HG03354 (cell line): ENCODE data around the gene GPS1.

ENCODE experiments used
- ATAC-seq: cut with Tn5 transposase; IDR thresholded peaks from one replicate; pipeline ENCODE4 v1.9.1; 2021; ENCODE audit warnings: mild to moderate bottlenecking; ENCODE audit not compliant: unreplicated experiment, poor library complexity, severe bottlenecking

The GPS1 gene

DNA sequence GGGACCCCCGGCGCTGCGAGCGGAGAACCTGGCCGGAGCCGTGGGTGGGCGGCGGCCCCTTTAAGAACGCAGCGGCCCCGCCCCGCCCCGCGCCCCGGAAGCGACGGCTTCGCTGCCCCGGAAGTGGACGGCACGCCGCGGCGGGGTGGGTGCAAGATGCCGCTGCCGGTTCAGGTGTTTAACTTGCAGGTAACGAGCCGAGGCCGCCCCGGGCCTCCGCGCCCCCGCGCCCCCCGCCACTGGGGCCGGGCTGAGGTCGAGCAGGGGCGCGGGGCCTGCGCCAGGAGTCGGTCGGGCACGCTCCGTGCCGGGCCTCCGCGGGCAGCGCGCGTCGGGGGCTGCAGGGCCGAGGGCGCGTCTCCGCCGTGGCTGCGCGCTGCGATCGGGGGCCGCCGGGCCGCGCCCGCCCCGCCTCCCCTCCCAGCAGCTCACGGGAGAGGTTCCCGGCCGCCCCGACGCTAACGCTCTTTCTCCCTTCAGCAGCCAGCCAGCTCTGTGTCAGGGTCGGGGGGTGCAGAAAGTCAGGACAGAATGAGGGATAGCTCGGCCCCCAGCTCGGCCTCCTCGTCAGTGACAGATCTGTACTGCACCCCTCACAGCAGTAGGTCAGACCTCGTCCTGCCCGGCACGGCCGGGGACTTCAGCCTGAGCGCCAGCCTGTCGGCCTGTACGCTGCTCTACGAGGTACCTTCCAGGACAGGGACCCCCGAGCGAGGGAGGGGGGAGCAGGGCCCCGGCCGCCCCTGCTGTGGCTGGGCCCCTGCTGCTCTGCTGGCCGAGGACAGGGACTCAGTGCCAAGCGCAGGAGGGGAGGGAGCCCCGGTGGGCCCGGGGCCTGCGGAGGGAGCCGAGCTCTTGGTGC lies at the start of gene GPS1, which contains the start of gene RFNG:
Gene GPS1 (plus strand): TSS at position 123 of the 862 bp plus-strand sequence. CDS start 34 bp downstream, at position 157.
Gene RFNG (minus strand): TSS at position 36 of the 862 bp plus-strand sequence. CDS start 45 bp downstream, outside the sequence.
- peak; percentile 71 for ATAC-seq

DNA sequence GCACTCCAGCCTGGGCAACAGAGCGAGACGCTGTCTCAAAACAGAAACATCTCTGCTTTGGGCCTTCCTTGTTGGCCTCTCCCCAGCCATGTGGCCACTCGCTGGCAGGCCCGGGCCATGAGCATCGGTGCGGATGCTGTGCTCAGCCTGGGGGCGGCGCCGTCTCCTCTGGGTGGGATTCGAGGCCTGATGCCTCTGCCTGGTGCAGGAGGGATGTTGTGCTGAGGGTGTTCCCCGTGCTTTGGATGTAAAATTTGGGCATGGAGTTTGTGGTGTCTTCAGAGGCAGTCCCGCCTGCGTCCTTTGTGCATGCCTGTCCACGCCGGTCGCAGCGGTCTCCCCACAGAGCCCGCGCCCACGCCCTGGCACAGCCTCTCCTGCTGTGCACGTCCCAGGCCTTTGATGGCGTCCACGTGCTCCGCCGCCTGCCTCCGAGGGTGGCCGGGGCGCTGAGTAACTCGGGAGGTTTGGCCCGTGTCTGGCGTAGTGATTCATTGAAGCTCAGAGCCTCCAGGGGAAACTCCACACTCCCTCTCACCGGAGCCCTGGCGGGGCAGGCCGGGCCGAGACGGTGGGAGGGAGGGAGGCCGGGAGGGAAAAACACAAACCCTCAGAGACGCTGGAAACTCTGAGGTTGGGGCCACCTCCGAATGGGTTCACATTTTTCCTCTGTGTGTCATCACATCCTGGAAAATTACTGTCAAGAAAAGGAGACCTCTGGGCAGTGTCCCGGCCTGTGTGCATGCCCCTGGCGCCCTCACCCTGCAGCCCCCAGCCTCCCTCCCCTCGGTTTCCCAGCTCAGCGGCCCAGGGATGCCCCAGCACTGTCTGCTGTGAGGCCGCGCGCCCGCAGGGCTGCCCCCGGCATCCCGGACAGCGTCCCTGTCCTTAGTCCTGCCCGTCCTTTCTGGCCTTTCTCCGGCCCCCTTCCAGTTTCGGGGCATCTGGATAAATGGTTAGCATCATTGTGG lies 48.0 kb upstream of the GPS1 start:
- no peak for ATAC-seq

DNA sequence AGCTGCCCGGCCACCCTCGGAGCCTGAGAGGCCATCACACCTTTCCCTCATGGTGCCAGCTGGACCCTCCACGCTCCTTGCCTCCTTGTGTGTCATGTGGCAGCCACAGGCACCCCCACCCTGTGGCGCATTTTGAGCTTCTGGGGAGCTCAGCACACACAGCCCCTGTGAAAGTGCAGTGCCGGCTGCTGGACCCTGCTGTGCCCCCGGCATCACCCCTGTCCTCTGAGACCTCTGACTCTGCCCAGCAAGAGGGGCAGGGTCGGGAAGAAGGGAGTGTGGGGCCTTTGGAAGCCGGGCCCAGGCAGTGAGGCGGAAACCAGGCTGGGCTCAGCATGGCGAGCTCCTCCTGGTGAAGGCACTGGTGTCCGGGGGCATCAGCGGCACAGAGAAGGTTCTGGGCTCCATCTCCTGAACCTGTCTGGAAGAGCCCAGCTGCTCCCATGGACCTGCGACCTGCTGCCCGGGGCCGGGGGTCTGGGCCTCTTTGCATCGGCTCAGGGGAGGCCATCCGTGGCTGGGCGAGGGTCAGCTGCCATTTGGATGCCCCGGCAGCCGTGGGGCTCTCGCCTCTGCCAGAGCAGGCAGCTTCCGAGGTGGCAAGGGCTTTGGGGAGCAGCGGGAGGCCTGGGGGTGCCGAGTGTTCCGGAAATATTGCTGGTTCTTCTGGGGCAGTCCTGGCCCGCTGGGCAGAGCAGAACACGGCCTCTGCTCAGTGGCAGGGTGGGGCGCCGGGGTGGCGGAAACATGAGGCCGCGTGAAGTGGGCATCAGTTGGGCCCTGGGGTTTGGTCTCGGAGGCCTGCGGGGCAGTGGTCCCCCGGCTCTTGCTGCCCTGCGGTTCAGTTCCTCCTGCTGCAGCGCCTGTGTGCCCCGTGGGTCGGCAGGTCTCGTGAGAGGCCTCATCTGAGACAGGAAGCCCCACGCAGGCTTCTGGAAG lies 46.9 kb upstream of the GPS1 start:
- no peak for ATAC-seq

DNA sequence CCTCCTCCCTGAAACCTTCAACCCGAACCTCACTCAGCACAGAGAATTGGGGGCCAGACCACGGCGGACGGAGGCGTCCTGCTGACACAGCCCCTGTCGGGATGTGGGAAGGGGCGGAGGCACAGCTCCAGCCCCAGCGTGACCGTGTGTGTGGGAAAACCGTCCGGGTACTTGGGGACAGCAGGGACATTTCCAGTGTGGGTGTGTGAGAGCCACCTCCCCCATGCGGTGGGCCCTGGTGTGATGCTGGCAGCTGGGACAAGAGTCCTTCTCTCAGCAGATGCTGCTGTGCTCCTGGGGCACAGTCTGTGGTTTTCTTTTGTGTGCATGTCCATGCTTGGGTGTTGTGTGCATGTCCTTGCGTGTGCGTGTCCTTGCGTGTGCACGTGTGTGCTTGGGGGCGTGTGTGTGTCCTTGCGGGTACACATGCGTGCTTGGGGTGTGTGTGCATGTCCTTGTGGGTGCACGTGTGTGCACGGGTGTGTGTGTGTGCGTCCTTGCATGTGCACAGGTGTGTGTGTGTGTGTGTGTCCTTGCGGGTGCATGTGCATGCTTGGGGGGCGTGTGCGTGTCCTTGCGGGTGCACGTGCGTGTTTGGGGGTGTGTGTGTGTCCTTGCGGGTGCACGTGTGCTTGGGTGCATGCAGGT lies 45.9 kb upstream of the GPS1 start:
- no peak for ATAC-seq

DNA sequence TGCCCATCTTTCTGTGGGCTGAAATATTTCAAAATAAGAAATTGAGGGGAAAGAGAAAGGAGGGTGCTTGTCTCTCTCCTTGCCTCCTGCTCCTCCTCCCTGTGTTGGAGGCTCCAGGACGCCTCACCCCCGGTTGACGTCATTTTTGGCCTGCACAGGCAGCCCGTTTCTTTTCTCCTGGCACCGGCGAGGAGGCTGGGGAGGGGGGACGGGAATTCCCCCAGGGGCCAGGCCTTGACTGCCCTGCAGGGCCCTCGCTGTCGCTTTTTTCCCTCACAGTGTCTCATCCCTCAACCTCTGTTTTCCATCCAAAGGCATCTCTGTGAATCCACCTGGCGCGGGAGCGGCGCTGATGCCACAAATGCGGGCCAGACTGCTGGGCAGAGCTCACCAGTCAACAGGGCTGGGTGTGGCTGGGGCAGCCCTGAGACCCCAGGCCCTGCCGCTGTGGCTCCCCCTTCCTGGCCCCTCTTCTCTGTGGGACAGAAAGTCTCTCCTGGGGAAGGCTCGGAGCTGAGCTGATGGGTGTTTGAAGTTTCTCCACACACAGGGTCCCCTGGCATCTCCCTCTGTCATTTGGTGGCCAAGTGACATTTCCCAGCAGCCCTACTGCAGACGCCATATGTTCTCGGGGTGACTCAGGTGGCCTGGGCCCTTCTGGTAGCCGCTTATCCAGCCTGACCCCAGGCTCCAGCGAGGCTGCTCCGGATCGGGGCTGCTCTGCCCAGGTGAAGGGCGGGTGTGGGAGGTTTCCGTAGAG lies 45.0 kb upstream of the GPS1 start:
- no peak for ATAC-seq

DNA sequence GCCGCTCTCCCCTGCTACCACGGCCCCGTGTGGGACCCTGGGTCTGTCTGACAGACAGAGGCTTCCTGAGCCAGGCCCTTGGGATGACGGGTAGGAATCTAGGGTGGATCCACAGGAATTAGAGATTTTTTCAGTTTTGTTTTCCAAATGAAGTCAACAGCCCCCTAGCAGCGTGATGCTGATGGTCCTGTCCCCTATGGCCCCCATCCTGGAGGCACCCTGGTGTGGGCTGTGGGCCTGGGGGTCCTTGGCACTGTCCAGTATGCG lies 44.5 kb upstream of the GPS1 start:
- no peak for ATAC-seq

DNA sequence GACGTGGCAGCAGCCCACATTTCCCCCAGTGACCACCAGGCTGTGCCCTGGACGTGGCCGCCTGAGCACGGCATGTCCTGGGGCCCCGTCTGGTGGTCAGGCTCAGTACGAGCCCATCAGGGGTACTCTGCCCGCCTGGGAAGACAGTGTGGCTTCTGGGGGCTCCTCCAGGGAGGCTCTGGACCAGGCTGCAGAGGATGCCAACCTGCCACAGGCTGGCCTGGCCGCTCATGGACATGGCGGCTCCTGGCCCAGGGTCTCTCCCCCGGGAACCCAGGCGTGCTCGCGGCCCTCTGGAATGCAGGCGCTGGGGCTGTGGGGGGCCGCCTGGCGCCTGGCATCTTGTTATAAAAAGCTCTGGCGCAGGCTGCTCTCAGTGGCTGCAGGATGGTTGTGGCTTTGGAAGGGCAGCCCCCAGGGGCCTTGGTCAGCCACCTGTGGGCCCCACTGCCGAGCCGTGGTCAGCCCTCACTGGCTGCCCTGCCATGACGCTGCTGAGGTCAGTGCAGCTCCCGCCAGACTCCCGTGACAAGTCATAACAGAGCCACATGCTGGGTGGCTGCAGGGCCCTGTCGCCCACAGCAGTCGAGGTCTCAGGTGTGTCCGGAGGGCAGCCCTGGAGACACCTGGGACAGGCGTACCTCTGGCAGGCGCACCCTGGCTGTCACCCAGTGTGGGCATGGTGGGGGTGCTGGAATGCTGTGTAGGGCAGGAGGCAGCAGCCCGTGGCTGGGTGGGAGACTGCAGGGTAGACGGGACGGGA lies 44.0 kb upstream of the GPS1 start:
- ATAC-seq: no peak

DNA sequence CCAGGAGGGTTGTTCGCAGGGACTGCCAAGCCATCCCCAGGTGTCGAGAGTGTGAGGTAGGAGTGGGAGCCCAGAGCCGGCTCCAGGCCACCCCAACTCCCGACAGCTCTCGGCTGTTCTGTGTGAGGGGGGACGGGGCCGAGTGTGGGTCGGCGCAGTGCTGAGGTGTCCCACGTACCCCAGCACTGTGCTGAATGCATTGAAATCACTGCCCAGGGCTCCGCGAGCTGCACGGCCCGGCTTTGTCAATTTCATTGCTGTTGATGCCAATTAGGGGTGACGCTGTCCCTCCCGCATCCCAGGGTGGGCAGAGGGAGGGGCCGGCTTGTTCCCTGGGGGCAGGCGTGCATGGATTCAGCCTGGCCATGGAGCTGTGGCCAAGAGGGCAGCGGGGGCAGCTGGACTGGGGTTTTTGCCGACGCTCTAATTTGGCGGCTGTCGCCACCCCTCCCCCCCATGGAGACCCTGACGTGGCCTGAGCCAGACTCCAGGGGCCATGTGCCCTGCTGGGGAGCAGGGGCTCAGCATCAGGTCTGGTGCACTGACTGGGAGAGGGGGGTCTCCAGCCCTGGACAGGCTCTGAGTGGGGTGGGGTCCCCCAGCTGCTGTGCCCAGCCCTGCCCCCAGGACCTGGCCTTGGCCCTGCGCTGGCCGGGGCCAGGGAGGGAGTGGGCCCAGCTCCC lies 43.3 kb upstream of the GPS1 start:
- no peak for ATAC-seq

DNA sequence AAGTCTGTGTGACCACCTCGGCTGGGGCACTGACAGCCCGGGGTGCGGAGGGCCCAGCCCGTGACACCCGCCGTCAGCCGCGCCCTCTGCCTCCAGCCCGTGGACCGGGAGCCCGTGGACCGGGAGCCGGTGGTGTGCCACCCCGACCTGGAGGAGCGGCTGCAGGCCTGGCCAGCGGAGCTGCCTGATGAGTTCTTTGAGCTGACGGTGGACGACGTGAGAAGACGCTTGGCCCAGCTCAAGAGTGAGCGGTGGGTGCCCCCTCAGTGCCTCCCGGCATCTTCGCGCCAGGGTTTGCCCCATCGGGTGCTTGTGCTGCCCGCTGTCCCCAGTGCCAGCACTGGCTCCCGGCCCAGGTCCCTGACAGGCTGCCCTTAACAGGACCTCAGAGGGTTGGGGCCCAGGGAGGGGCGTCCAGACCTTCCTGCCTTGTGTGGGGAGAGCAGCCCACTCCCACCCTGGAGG lies 42.7 kb upstream of the GPS1 start:
- no peak for ATAC-seq

DNA sequence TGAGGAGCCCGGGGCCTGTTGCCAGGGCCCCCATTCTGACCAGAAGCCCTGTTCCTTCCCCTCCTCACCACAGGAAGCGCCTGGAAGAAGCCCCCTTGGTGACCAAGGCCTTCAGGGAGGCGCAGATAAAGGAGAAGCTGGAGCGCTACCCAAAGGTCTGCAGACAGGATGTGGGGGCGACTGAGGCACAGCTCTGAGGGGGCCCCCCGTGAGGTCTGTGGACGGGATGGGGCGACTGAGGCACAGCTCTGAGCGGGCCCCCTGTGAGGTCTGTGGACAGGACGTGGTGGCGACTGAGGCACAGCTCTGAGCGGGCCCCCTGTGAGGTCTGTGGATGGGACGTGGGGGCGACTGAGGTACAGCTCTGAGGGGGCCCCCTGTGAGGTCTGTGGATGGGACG lies 42.3 kb upstream of the GPS1 start:
- ATAC-seq: no peak

DNA sequence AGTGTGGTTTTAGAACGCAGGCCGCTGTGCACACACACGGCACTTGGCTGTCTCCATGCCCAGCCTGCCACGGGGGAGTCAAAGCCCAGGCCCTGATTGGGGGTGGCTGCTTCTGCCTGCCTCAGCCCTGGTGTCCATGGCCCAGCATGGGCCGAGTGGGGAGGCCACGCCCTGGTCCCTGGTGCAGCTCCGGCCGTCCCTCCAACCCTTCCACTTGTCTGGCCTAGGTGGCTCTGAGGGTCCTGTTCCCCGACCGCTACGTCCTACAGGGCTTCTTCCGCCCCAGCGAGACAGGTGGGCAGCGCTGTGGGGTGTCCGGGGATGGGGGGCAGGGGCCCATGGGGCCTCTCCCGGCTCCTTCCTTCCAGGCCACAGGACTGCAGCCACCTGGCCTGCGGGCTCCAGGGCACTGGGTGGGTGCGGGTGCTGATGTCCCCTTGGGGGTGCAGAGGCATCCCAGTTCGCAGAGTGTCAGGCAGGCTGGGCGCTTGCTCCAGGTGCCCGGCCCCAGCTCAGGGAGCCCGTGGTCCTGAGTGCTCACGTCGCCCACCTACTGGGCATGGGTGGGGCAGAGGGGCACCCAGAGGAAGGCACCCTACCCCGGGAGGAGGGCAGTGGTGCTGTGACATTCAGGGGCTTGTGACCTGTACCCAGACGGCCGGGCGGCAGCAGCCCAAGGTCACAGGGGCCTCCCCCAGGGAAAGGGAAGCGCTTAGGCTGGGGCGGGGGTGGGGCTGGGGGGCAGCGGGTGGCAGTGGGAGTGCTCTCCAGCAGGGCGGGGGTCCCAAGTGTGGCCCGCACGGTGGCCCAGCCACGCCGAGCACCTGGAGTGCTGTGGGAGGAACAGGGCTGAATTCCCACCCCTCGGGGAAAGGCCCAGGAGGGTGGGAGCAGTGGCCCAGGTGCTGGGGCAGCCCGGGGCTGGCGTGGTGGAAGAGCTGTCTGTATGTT lies 40.8 kb upstream of the GPS1 start:
- no peak for ATAC-seq

DNA sequence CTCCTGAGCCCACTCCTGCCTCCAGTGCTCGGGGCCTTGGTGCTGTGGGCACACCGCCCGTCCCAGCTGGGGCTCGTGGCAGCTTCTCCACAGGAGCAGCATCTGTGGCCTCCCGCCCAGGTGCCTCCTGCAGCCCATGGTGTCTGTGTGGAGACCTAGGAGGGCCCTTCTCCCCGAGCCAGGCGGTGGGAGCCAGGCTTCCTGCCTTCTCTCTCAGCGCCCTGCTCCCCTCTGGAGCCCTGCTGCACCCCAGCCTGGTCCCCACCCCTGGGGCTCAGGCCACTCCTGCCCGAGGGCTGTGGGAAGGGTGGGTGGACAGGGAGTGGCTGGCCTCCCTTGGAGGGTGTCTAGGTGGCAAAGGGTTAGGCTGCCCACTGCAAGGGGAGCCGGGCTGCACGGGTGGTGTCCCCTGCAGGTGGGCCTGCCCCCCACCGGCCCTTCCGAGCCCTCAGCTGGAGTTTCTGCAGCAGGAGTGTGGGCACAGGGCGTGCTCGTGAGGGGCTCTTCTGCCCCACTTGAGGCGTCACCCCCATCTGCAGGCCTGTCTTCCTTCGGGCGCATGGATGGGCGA lies 40.0 kb upstream of the GPS1 start:
- ATAC-seq: no peak

DNA sequence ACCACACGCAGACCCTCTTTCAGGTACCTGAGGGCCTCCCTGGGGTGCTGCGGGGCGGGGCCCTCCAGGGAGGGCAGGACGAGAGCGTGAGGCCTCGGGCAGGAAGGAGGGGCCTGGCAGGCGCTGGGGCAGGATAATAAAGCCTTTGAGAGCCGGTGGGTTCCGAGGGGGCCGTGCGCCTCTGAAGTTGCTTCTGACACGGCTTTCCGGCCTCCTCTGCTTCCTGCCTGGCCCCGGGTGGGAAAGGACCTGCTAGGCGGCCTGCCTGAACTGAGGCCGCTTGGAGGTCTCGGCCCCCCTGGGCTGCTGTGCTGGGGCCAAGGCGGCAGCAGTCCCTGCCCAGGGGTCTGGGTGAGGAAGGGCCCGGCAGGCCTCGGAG lies 39.4 kb upstream of the GPS1 start:
- no peak for ATAC-seq

DNA sequence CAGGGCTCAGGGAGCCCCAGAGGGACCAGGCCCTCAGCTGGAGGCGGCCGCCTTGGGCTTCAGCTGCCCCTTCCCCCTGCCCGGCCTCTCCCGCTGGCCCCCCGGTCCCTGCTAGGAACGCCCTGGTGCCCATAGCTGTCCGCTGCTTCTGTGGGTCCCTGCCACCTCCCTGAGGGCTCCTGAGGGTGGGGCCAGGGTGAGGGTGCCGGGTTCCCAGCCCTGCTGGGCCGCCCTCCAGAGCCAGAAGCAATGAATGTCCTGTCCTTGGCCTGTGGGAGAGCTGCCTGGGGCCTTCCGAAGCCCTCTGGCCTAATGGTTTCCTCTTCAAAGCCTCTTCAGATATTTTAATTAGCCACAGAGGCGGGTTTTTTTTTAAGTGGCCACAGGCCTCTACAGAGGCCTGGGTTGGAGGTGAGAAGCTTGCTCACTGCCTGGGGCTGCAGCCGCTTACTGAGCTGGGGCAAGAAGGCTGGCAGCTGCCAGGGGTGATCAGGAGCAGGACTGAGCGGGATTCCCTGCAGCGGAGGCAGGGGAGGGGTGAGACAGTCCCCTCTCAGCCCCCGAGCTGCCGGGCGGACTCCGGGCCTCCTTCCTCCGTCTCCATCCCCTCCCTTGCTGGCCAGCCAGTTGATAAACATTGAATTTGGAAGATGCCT lies 38.9 kb upstream of the GPS1 start:
- ATAC-seq: no peak

DNA sequence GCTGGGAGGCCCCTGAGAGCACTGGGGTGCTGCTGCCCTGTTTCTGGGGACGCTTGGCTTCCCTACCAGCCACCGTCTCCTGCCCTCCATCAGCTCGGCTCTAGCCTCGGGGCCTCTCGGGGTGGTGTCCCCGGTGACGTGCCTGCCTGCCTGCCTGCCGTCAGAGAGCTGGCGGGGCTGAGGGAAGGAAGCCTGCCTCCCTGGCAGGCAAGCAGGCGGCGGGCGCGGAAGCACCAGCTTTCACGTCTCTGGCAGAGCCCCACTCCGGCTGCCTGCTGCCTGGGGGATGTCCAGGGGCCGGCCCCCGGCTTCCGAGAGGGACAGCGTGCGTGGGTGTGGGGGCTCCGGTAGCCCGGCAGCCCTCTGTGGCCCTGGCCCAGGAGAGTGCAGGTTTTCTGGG lies 38.4 kb upstream of the GPS1 start:
- ATAC-seq: no peak
